Endothelial cell (in vitro differentiated cells): ENCODE results near the gene NHS. TPM values are rescaled to one million over a fixed set of nuclear protein-coding genes. Genes with fewer than 3 reads are reported as not detected.

Experiments
- DNase-seq: peaks from one replicate; pipeline ENCODE4 v3.0.0; 2021; ENCODE audit warnings: low spot score
- H3K27ac Mint-ChIP-seq: one replicate; pipeline ENCODE4 v1.8.0; 2021; ENCODE audit warnings: mixed read lengths, inconsistent platforms; ENCODE audit not compliant: unreplicated experiment
- H3K27me3 Mint-ChIP-seq: one replicate; pipeline ENCODE4 v1.8.0; 2021; ENCODE audit warnings: mild to moderate bottlenecking, moderate library complexity, mixed read lengths, inconsistent platforms; ENCODE audit not compliant: unreplicated experiment
- H3K36me3 Mint-ChIP-seq: one replicate; pipeline ENCODE4 v1.8.0; 2021; ENCODE audit warnings: mild to moderate bottlenecking, low read depth, mixed read lengths, inconsistent platforms; ENCODE audit not compliant: unreplicated experiment
- H3K4me1 Mint-ChIP-seq: one replicate; pipeline ENCODE4 v1.8.0; 2021; ENCODE audit warnings: mild to moderate bottlenecking, mixed read lengths, inconsistent platforms; ENCODE audit not compliant: unreplicated experiment
- H3K4me3 Mint-ChIP-seq: one replicate; pipeline ENCODE4 v1.8.0; 2021; ENCODE audit warnings: mild to moderate bottlenecking, mixed read lengths, inconsistent platforms; ENCODE audit not compliant: unreplicated experiment
- H3K9me3 Mint-ChIP-seq: one replicate; pipeline ENCODE4 v1.8.0; 2021; ENCODE audit warnings: mixed read lengths, inconsistent platforms; ENCODE audit not compliant: unreplicated experiment
- total RNA-seq: library from RNA; stranded (reverse); fragmentation: NEBNext Ultra II Directional; extraction: Animal tissue kit (Norgen Biotek cat#: 25700); gene quantifications from one replicate; pipeline ENCODE4 v1.2.1, GENCODE V29; 2021; ENCODE audit not compliant: unreplicated experiment
- TF ChIP-seq, protein P1 (sequence below): fragments of 200-600 bp; sonication (generic); IDR thresholded peaks from one replicate; pipeline ENCODE4 v1.5.0; 2021; ENCODE audit warnings: antibody characterized with exemption; ENCODE audit not compliant: unreplicated experiment

The NHS gene
- total RNA-seq, 1 donor from 2014 or later, result 5.3 TPM

- Mint-ChIP-seq H3K9me3 (no peaks in the 10 kb centered on the region), H3K27me3 (peaks cover 4% of the 10 kb centered on the region), H3K27ac (no peak overlapping the region), H3K36me3 (no peaks in the 10 kb centered on the region), H3K4me1 (peaks cover 5% of the 10 kb centered on the region), H3K4me3 (no peak overlapping the region)
- no peak for DNase-seq
- TF ChIP-seq, protein P1, sequence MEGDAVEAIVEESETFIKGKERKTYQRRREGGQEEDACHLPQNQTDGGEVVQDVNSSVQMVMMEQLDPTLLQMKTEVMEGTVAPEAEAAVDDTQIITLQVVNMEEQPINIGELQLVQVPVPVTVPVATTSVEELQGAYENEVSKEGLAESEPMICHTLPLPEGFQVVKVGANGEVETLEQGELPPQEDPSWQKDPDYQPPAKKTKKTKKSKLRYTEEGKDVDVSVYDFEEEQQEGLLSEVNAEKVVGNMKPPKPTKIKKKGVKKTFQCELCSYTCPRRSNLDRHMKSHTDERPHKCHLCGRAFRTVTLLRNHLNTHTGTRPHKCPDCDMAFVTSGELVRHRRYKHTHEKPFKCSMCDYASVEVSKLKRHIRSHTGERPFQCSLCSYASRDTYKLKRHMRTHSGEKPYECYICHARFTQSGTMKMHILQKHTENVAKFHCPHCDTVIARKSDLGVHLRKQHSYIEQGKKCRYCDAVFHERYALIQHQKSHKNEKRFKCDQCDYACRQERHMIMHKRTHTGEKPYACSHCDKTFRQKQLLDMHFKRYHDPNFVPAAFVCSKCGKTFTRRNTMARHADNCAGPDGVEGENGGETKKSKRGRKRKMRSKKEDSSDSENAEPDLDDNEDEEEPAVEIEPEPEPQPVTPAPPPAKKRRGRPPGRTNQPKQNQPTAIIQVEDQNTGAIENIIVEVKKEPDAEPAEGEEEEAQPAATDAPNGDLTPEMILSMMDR, result no peak
Observed at GRCh38 chrX:17560385-17560784, 185.4 kb downstream of the NHS start.

GRCh38 chrX:17563076-17563475 is 188.1 kb downstream of the NHS start:
- no peak for DNase-seq
- TF ChIP-seq, protein P1, result no peak
- Mint-ChIP-seq H3K9me3 (no peaks in the 10 kb centered on the region), H3K27me3 (no peaks in the 10 kb centered on the region), H3K36me3 (no peaks in the 10 kb centered on the region), H3K4me3 (no peak overlapping the region), H3K27ac (no peak overlapping the region), H3K4me1 (peaks cover 5% of the 10 kb centered on the region)

- DNase-seq, result no peak
- Mint-ChIP-seq H3K36me3 (no peaks in the 10 kb centered on the region), H3K27me3 (no peaks in the 10 kb centered on the region), H3K9me3 (no peaks in the 10 kb centered on the region), H3K4me1 (peaks cover 5% of the 10 kb centered on the region), H3K4me3 (no peak overlapping the region), H3K27ac (no peak overlapping the region)
- TF ChIP-seq, protein P1, result no peak
Observed at GRCh38 chrX:17563515-17563914, 188.5 kb downstream of the NHS start.

DNA sequence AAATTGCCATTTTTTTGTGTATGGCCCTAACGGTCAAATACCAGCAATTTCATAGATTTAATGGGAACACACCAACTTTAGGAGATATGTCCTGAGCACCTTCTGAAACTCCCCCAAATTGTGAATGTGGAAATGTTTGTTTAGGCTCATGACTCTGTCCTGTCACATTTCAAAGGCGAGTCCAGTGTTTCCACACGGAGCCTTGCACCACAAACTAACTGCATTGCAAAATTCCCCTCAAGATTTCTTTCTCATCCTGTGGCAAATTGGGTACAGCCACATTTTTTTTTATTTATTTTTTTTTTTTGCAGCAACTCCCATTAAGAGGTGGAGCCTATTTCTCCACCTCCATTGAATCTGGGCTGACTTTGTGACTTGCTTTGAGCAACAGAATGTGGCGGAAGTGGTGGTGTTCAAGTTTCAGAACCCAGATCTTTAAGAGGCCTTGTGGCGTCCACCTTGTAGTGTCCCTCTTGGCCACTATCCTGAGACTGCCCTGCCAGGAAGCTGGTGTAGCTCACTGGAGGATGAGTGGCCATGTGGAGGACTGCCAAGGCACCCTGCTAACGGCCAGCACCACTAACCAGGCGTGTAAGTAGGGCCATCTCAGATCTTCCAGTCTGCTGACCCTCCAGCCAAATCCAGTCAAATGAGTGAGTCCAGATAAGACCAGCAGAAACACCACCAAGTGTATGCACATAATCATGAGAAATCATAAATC is 189.8 kb downstream of the NHS start:
- DNase-seq, result no peak
- no peaks in the 10 kb centered on the region for H3K36me3 Mint-ChIP-seq
- no peaks in the 10 kb centered on the region for H3K27me3 Mint-ChIP-seq
- TF ChIP-seq, protein P1, result no peak
- H3K9me3 Mint-ChIP-seq, result no peaks in the 10 kb centered on the region
- no peak overlapping the region for H3K4me3 Mint-ChIP-seq
- no peaks in the 10 kb centered on the region for H3K4me1 Mint-ChIP-seq
- no peak overlapping the region for H3K27ac Mint-ChIP-seq

DNA sequence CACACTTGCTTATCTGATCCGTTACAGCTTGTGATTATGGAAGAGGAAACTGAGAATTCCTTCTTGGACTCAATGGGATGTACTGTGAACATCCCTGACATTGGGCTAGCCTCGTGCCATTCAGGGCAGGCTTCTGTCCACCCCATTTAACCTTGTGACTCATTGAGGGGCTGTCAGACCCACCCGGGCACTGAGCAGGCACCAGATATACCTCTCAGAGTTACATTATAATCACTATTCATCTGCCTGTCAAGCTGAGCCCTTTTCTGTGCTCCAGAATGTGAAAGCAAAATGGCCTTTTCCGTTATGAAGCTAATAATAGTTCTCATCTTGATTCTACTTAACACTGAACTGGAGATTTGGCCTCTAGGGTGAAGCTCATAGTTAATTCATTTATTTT is 191.7 kb downstream of the NHS start:
- TF ChIP-seq, protein P1, result no peak
- H3K4me3 Mint-ChIP-seq, result no peak overlapping the region

More for the DNA sequence above, 191.7 kb downstream of the NHS start:
- Mint-ChIP-seq H3K27ac (no peak overlapping the region), H3K9me3 (no peaks in the 10 kb centered on the region), H3K36me3 (no peaks in the 10 kb centered on the region), H3K27me3 (no peaks in the 10 kb centered on the region), H3K4me1 (no peaks in the 10 kb centered on the region)
- no peak for DNase-seq
